IMR-90 (cell line): ENCODE measurements around the gene LMNB1. TPM values are rescaled to one million over a fixed set of nuclear protein-coding genes. Genes with fewer than 3 reads are reported as not detected.

Source experiments
- ATAC-seq: fragments of 200-7000 bp; cut with Tn5 transposase; 2 replicates; pipeline ENCODE4 v1.9.1; 2020; ENCODE audit warnings: low read depth, mild to moderate bottlenecking, moderate library complexity
- BruUV-seq: library from RNA; stranded (reverse); fragments of 400-500 nt; replicated peaks from 2 replicates; lab custom pipeline; 2021; lab: Mats Ljungman, UMichigan
- CTCF ChIA-PET: fragments of 300-600 bp; formaldehyde crosslinking; extraction: SDS; loops from one replicate; lab custom pipeline; 2021; ENCODE audit warnings: antibody characterized with exemption; lab: Yijun Ruan, JAX
- POLR2A ChIA-PET: fragments of 300-600 bp; sonication (Branson Sonifier 250); formaldehyde crosslinking; loops from one replicate; lab custom pipeline; 2022; ENCODE audit warnings: antibody characterized with exemption; ENCODE audit not compliant: unreplicated experiment; lab: Charles Lee
- DNase-seq: peaks from one replicate; pipeline ENCODE4 v3.0.0; 2013
- H2AFZ ChIP-seq: replicated peaks from 2 replicates; pipeline ENCODE3; 2013; ENCODE audit warnings: low read length, mild to moderate bottlenecking; ENCODE audit not compliant: poor library complexity
- H2AK5ac ChIP-seq: 2 replicates; pipeline ENCODE4 v1.6.1; 2013; ENCODE audit warnings: low read depth, low read length, inconsistent platforms
- H2AK9ac ChIP-seq: replicated peaks from 2 replicates; pipeline ENCODE3; 2013; ENCODE audit warnings: mild to moderate bottlenecking, low read depth, low read length, moderate library complexity; ENCODE audit not compliant: poor library complexity
- H2BK120ac ChIP-seq: 2 replicates; pipeline ENCODE4 v1.6.1; 2013; ENCODE audit warnings: low read depth, low read length, inconsistent platforms
- H2BK15ac ChIP-seq: 3 replicates; pipeline ENCODE4 v1.6.1; 2013; ENCODE audit warnings: low read depth, low read length, inconsistent platforms
- H2BK20ac ChIP-seq: 2 replicates; pipeline ENCODE4 v1.6.1; 2013; ENCODE audit warnings: low read depth, mild to moderate bottlenecking, inconsistent platforms, low read length, moderate library complexity
- H2BK5ac ChIP-seq: 2 replicates; pipeline ENCODE4 v1.6.1; 2013; ENCODE audit warnings: mild to moderate bottlenecking, low read depth, low read length, inconsistent platforms; ENCODE audit not compliant: poor library complexity, severe bottlenecking
- H3K14ac ChIP-seq: replicated peaks from 2 replicates; pipeline ENCODE4 v1.6.1; 2013; ENCODE audit warnings: low read depth, low read length, inconsistent platforms
- H3K18ac ChIP-seq: 2 replicates; pipeline ENCODE4 v1.6.1; 2013; ENCODE audit warnings: low read depth, low read length, control low read depth
- H3K23ac ChIP-seq: 2 replicates; pipeline ENCODE4 v1.6.1; 2013; ENCODE audit warnings: low read depth, low read length, inconsistent platforms
- H3K27ac ChIP-seq: 2 replicates; pipeline ENCODE4 v1.5.1; 2013; ENCODE audit warnings: mild to moderate bottlenecking, control low read depth, low read length; ENCODE audit not compliant: insufficient read depth
- H3K27me3 ChIP-seq: 2 replicates; pipeline ENCODE4 v1.6.1; 2013; ENCODE audit warnings: low read length; ENCODE audit not compliant: control insufficient read depth, insufficient read depth
- H3K36me3 ChIP-seq: 2 replicates; pipeline ENCODE4 v1.6.1; 2013; ENCODE audit warnings: low read length, mixed read lengths; ENCODE audit not compliant: control insufficient read depth, insufficient read depth
- H3K4ac ChIP-seq: 2 replicates; pipeline ENCODE4 v1.6.1; 2013; ENCODE audit warnings: low read depth, low read length, inconsistent platforms
- H3K4me1 ChIP-seq: 2 replicates; pipeline ENCODE4 v1.6.1; 2013; ENCODE audit warnings: low read length, mixed read lengths; ENCODE audit not compliant: control insufficient read depth, insufficient read depth
- H3K4me2 ChIP-seq: 2 replicates; pipeline ENCODE4 v1.6.1; 2013; ENCODE audit warnings: low read depth, mild to moderate bottlenecking, control low read depth, low read length, moderate library complexity
- H3K4me3 ChIP-seq: 2 replicates; pipeline ENCODE4 v1.5.1; 2013; ENCODE audit warnings: low read depth, mild to moderate bottlenecking, control low read depth, low read length, moderate library complexity; ENCODE audit not compliant: insufficient read depth
- H3K56ac ChIP-seq: 2 replicates; pipeline ENCODE4 v1.6.1; 2013; ENCODE audit warnings: low read length, inconsistent platforms; ENCODE audit not compliant: insufficient read depth; ENCODE audit errors: extremely low read depth
- H3K79me1 ChIP-seq, 2 experiments: 2 replicates each; pipeline ENCODE4 v1.6.1; 2013; ENCODE audit warnings: low read length in 2 of 2, inconsistent platforms in 1 of 2, low read depth in 1 of 2
- H3K9ac ChIP-seq: 2 replicates; pipeline ENCODE4 v1.6.1; 2013; ENCODE audit warnings: low read depth, low read length, control low read depth
- H3K9me1 ChIP-seq: 2 replicates; pipeline ENCODE4 v1.6.1; 2013; ENCODE audit warnings: low read length, inconsistent platforms; ENCODE audit not compliant: insufficient read depth
- H3K9me3 ChIP-seq: 2 replicates; pipeline ENCODE4 v1.6.1; 2013; ENCODE audit warnings: low read length; ENCODE audit not compliant: control insufficient read depth, insufficient read depth
- H4K20me1 ChIP-seq: 2 replicates; pipeline ENCODE4 v1.6.1; 2013; ENCODE audit warnings: low read length, inconsistent platforms; ENCODE audit not compliant: insufficient read depth
- H4K5ac ChIP-seq: 2 replicates; pipeline ENCODE4 v1.6.1; 2013; ENCODE audit warnings: mild to moderate bottlenecking, low read depth, low read length, control low read depth
- H4K8ac ChIP-seq, 2 experiments: 2 replicates each; pipeline ENCODE4 v1.6.1; 2013; ENCODE audit warnings: low read depth in 2 of 2, low read length in 2 of 2, control low read depth in 1 of 2, inconsistent platforms in 1 of 2
- H4K91ac ChIP-seq: 2 replicates; pipeline ENCODE4 v1.6.1; 2013; ENCODE audit warnings: low read depth, low read length, inconsistent platforms; ENCODE audit not compliant: insufficient read depth
- BHLHE40 ChIP-seq: fragments of 150-350 bp; IDR thresholded peaks from 2 replicates; pipeline ENCODE4 v1.6.1; 2016; ENCODE audit warnings: mild to moderate bottlenecking, low read depth, low read length
- CEBPB ChIP-seq: IDR thresholded peaks from 2 replicates; pipeline ENCODE4 v1.6.1; 2012; ENCODE audit warnings: low read depth, low read length, improper control_type of control experiment
- CHD1 ChIP-seq: IDR thresholded peaks from 2 replicates; pipeline ENCODE4 v1.6.1; 2012; ENCODE audit warnings: low read depth, low read length, improper control_type of control experiment
- FOS ChIP-seq: fragments of 150-350 bp; IDR thresholded peaks from 2 replicates; pipeline ENCODE4 v1.6.1; 2016; ENCODE audit warnings: low read depth, low read length
- MAFK ChIP-seq: IDR thresholded peaks from 2 replicates; pipeline ENCODE4 v1.6.1; 2012; ENCODE audit warnings: low read depth, low read length, improper control_type of control experiment
- MAZ ChIP-seq: IDR thresholded peaks from 2 replicates; pipeline ENCODE4 v1.6.1; 2012; ENCODE audit warnings: low read depth, mild to moderate bottlenecking, low read length, improper control_type of control experiment, moderate library complexity, borderline replicate concordance
- MXI1 ChIP-seq: IDR thresholded peaks from 2 replicates; pipeline ENCODE4 v1.6.1; 2012; ENCODE audit warnings: low read depth, mild to moderate bottlenecking, low read length, moderate library complexity, borderline replicate concordance
- POLR2A ChIP-seq: IDR thresholded peaks from 2 replicates; pipeline ENCODE4 v1.6.1; 2012; ENCODE audit warnings: mild to moderate bottlenecking, low read depth, low read length
- RAD21 ChIP-seq: IDR thresholded peaks from 2 replicates; pipeline ENCODE4 v1.6.1; 2012; ENCODE audit warnings: low read length, improper control_type of control experiment
- RCOR1 ChIP-seq: IDR thresholded peaks from 2 replicates; pipeline ENCODE4 v1.6.1; 2012; ENCODE audit warnings: mild to moderate bottlenecking, low read length, improper control_type of control experiment; ENCODE audit not compliant: insufficient replicate concordance
- RFX5 ChIP-seq: IDR thresholded peaks from 2 replicates; pipeline ENCODE4 v1.8.0; 2012; ENCODE audit warnings: low read depth, mild to moderate bottlenecking, low read length, moderate library complexity
- SMC3 ChIP-seq: fragments of 150-350 bp; IDR thresholded peaks from 2 replicates; pipeline ENCODE4 v1.6.1; 2016; ENCODE audit warnings: low read depth, mild to moderate bottlenecking, antibody characterized with exemption, low read length, moderate library complexity
- WGBS, 2 experiments: methylation state at CpG; one replicate each; pipeline versions ENCODE4 v1.1.5 to v1.1.7; 2013; ENCODE audit warnings: missing lambda C conversion rate in 2 of 2; ENCODE audit not compliant: insufficient read length in 1 of 2; ENCODE audit errors: extremely low coverage in 2 of 2; 5-methylcytosine and 5-hydroxymethylcytosine counted together
- dilution Hi-C: fragments of 300-500 bp; cut with HindIII; formaldehyde crosslinking; loops from one replicate; pipeline ENCODE4 v1.14.3; 2018; ENCODE audit warnings: low sequenced_read_pairs; ENCODE audit not compliant: unreplicated experiment
- in situ Hi-C: fragments of 300-500 bp; cut with MboI; formaldehyde crosslinking; loops from 3 replicates; pipeline ENCODE4 v1.14.3; 2019; ENCODE audit warnings: low sequenced_read_pairs, inconsistent platforms, mixed read lengths
- intact Hi-C: fragments of 100-400 bp; cut with micrococcal nuclease; formaldehyde crosslinking; loops from 2 replicates; pipeline ENCODE4 v1.10.0; 2022
- polyA plus RNA-seq, 3 experiments: library from polyadenylated mRNA; depleted of rRNA; stranded (reverse); fragments of >200 nt; gene quantifications; 2 replicates each; pipeline ENCODE4 v1.2.3, GENCODE V29; 2012; ENCODE audit warnings: low replicate concordance in 1 of 3
- total RNA-seq: library from RNA; depleted of rRNA; stranded (reverse); fragments of >200 nt; gene quantifications from 2 replicates; pipeline ENCODE4 v1.2.3, GENCODE V29; 2012
- TF ChIP-seq, protein P1 (sequence below): fragments of 150-350 bp; IDR thresholded peaks from 2 replicates; pipeline ENCODE4 v1.6.1; 2016; ENCODE audit warnings: low read depth, mild to moderate bottlenecking, low read length, moderate library complexity, borderline replicate concordance
- TF ChIP-seq, protein P2 (sequence below): fragments of 150-350 bp; IDR thresholded peaks from 2 replicates; pipeline ENCODE4 v1.6.1; 2017; ENCODE audit warnings: mild to moderate bottlenecking, antibody characterized with exemption, low read length, low read depth
- TF ChIP-seq, protein P3 (sequence below): conservative IDR thresholded peaks from 2 replicates; pipeline ENCODE4 v1.5.1; 2012; ENCODE audit warnings: mild to moderate bottlenecking, low read depth, low read length, improper control_type of control experiment

Gene LMNB1
- total and polyA plus RNA-seq, 2 of the 4 experiments (the other 2 are of a cell fraction), result 36.0 to 53.6 TPM

DNA sequence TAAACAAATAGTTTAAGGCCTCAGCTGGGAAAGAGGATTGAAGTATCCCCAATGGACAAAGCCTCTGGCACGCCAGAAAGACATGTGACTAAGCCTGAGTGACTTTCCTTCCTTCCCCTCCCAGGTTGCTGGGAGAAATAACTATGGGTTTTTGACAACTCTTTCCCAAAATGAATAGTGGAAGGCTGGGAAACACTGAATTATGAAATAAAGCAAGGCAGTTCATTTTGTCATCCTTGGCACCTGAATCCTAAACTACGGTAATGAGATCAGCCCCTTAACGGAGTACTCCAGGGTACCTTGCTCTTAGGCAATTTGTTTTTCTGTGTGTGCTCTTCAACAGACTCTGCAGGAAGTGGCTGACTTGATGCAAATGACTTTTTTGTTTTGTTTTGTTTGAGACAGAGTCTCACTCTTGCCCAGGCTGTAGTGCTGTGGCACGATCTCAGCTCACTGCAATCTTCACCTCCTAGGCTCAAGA, 75.2 kb downstream of the LMNB1 start:
- no peak overlapping the region for H2BK20ac ChIP-seq
- in situ Hi-C loops, result loop anchor here (10.0 kb wide), 1 partner anchor 473 kb away; no protein-coding TSS in a partner anchor
- H3K9ac ChIP-seq, result no peak overlapping the region

More for the DNA sequence above, 75.2 kb downstream of the LMNB1 start:
- no TSS peak for BruUV-seq
- dilution Hi-C loops (no loop called here), intact Hi-C loops (no loop called here)
- CTCF ChIA-PET, result no interaction called here
- H3K18ac ChIP-seq, result no peak overlapping the region
- WGBS, 2 experiments, result 80% methylated on average over 1 of the region's 4 CpGs; no CpG with 5 or more reads in 1 of the 2 experiments
- POLR2A ChIA-PET, result no interaction called here
- H3K14ac ChIP-seq, result no peak overlapping the region
- no peak overlapping the region for H3K4ac ChIP-seq
- H3K4me2 ChIP-seq, result no peak overlapping the region
- no peak overlapping the region for H2AK9ac ChIP-seq
- no peak overlapping the region for H2AK5ac ChIP-seq
- H3K27me3 ChIP-seq, result no peaks in the 10 kb centered on the region
- no peak overlapping the region for H3K56ac ChIP-seq
- H3K27ac ChIP-seq, result no peak overlapping the region
- peaks cover 2% of the 10 kb centered on the region; the same call in 1 of the 2 replicates for H3K4me1 ChIP-seq
- no peak overlapping the region for H2BK120ac ChIP-seq
- H4K8ac ChIP-seq, result no peak overlapping the region
- peak; percentile 17 for DNase-seq
- TF ChIP-seq MXI1 (no peak), FOS (no peak), RFX5 (no peak), RAD21 (no peak), BHLHE40 (no peak), CHD1 (no peak), RCOR1 (no peak), MAZ (no peak), MAFK (no peak), POLR2A (no peak), CEBPB (no peak), SMC3 (no peak)
- TF ChIP-seq, protein P1, sequence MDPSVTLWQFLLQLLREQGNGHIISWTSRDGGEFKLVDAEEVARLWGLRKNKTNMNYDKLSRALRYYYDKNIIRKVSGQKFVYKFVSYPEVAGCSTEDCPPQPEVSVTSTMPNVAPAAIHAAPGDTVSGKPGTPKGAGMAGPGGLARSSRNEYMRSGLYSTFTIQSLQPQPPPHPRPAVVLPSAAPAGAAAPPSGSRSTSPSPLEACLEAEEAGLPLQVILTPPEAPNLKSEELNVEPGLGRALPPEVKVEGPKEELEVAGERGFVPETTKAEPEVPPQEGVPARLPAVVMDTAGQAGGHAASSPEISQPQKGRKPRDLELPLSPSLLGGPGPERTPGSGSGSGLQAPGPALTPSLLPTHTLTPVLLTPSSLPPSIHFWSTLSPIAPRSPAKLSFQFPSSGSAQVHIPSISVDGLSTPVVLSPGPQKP, result no peak
- TF ChIP-seq, protein P2, sequence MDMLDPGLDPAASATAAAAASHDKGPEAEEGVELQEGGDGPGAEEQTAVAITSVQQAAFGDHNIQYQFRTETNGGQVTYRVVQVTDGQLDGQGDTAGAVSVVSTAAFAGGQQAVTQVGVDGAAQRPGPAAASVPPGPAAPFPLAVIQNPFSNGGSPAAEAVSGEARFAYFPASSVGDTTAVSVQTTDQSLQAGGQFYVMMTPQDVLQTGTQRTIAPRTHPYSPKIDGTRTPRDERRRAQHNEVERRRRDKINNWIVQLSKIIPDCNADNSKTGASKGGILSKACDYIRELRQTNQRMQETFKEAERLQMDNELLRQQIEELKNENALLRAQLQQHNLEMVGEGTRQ, result no peak
- TF ChIP-seq, protein P3, sequence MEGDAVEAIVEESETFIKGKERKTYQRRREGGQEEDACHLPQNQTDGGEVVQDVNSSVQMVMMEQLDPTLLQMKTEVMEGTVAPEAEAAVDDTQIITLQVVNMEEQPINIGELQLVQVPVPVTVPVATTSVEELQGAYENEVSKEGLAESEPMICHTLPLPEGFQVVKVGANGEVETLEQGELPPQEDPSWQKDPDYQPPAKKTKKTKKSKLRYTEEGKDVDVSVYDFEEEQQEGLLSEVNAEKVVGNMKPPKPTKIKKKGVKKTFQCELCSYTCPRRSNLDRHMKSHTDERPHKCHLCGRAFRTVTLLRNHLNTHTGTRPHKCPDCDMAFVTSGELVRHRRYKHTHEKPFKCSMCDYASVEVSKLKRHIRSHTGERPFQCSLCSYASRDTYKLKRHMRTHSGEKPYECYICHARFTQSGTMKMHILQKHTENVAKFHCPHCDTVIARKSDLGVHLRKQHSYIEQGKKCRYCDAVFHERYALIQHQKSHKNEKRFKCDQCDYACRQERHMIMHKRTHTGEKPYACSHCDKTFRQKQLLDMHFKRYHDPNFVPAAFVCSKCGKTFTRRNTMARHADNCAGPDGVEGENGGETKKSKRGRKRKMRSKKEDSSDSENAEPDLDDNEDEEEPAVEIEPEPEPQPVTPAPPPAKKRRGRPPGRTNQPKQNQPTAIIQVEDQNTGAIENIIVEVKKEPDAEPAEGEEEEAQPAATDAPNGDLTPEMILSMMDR, result no peak
- H3K79me1 ChIP-seq, result no peaks in the 10 kb centered on the region; a peak in 1 of 4 replicates
- no peaks in the 10 kb centered on the region for H3K36me3 ChIP-seq
- ATAC-seq, result no peak
- H4K20me1 ChIP-seq, result no peaks in the 10 kb centered on the region
- no peak overlapping the region for H2BK5ac ChIP-seq
- H4K91ac ChIP-seq, result no peak overlapping the region
- H2BK15ac ChIP-seq, result no peak overlapping the region
- H3K9me1 ChIP-seq, result no peaks in the 10 kb centered on the region; the same call in 1 of the 2 replicates
- no peaks in the 10 kb centered on the region for H3K9me3 ChIP-seq
- no peak overlapping the region for H4K5ac ChIP-seq
- peak overlapping the region; percentile 24; the same call in 1 of the 2 replicates for H3K23ac ChIP-seq
- H2AFZ ChIP-seq, result peak overlapping the region; percentile 67
- no peak overlapping the region for H3K4me3 ChIP-seq
